ENCODE measurements around the gene CHPF.

GRCh38 chr2:219569041-219569440, 25.4 kb upstream of the CHPF start:
- no peak for TF ChIP-seq EZH2 (IDR thresholded peaks at IDR 0.05; ENCODE audit: insufficient read depth, poor library complexity, severe bottlenecking)
- TF ChIP-seq EZH2phosphoT487 (IDR thresholded peaks at IDR 0.05; ENCODE audit: insufficient read depth, low read depth), result no peak
